A673 (cell line): ENCODE data around the gene GGT7. TPM values are rescaled to one million over a fixed set of nuclear protein-coding genes. Genes with fewer than 3 reads are reported as not detected.

Experiments used
- BruUV-seq: library from RNA; stranded (reverse); fragments of 400-500 nt; replicated peaks from 2 replicates; lab custom pipeline; 2021; lab: Mats Ljungman, UMichigan
- CTCF ChIA-PET: fragments of 300-600 bp; sonication (Branson Sonifier 250); formaldehyde crosslinking; loops from one replicate; lab custom pipeline; 2022; ENCODE audit warnings: antibody characterized with exemption; lab: Charles Lee
- POLR2A ChIA-PET: fragments of 300-600 bp; sonication (Branson Sonifier 250); formaldehyde crosslinking; loops from one replicate; lab custom pipeline; 2022; ENCODE audit warnings: antibody characterized with exemption; ENCODE audit not compliant: low non-redundant PET; lab: Charles Lee
- DNase-seq: peaks from one replicate; pipeline ENCODE4 v3.0.0-alpha.2; 2015; ENCODE audit warnings: low spot score
- H3K27ac ChIP-seq: fragments of 200-600 bp; sonication (generic); 2 replicates; pipeline ENCODE4 v1.5.1; 2016; ENCODE audit warnings: mixed run types, low read depth, mild to moderate bottlenecking, mixed read lengths, antibody characterized with exemption, low read length; ENCODE audit not compliant: poor library complexity, severe bottlenecking
- H3K27me3 ChIP-seq: fragments of 200-600 bp; sonication (generic); replicated peaks from 2 replicates; pipeline ENCODE4 v1.6.1; 2017; ENCODE audit warnings: mixed run types, low read depth, mild to moderate bottlenecking, mixed read lengths, antibody characterized with exemption, low read length; ENCODE audit not compliant: insufficient read depth, poor library complexity
- H3K36me3 ChIP-seq: fragments of 200-600 bp; sonication (generic); 2 replicates; pipeline ENCODE4 v1.6.1; 2016; ENCODE audit warnings: mixed run types, mild to moderate bottlenecking, mixed read lengths, antibody characterized with exemption, low read length; ENCODE audit not compliant: insufficient read depth, poor library complexity, severe bottlenecking
- H3K4me1 ChIP-seq: fragments of 200-600 bp; sonication (generic); 2 replicates; pipeline ENCODE4 v1.6.1; 2017; ENCODE audit warnings: mixed run types, mild to moderate bottlenecking, mixed read lengths, antibody characterized with exemption, low read length; ENCODE audit not compliant: insufficient read depth, poor library complexity, severe bottlenecking
- H3K4me3 ChIP-seq: fragments of 200-600 bp; sonication (generic); 2 replicates; pipeline ENCODE4 v1.5.1; 2016; ENCODE audit warnings: low read depth, mixed run types, mild to moderate bottlenecking, mixed read lengths, low read length; ENCODE audit not compliant: poor library complexity, severe bottlenecking
- H3K9me3 ChIP-seq: fragments of 200-600 bp; sonication (generic); 2 replicates; pipeline ENCODE4 v1.6.1; 2016; ENCODE audit warnings: mixed run types, low read depth, mild to moderate bottlenecking, mixed read lengths, antibody characterized with exemption, low read length; ENCODE audit not compliant: poor library complexity, severe bottlenecking
- EZH2 ChIP-seq: fragments of 200-600 bp; sonication (generic); IDR thresholded peaks from 2 replicates; pipeline ENCODE4 v1.6.1; 2017; ENCODE audit warnings: borderline replicate concordance, low read depth, mild to moderate bottlenecking, mixed read lengths, antibody characterized with exemption, low read length; ENCODE audit not compliant: poor library complexity, severe bottlenecking
- intact Hi-C: fragments of 100-400 bp; cut with micrococcal nuclease; formaldehyde crosslinking; loops from one replicate; pipeline ENCODE4 v1.10.0; 2022; ENCODE audit not compliant: unreplicated experiment
- total RNA-seq: library from RNA; stranded (reverse); gene quantifications from 2 replicates; pipeline ENCODE4 v1.2.3, GENCODE V29; 2021
- TF ChIP-seq, protein P1 (sequence below): fragments of 300-800, 200-600 bp; sonication (generic); conservative IDR thresholded peaks from 2 replicates; pipeline ENCODE4 v1.5.1; 2017; ENCODE audit warnings: low read depth, mild to moderate bottlenecking, antibody characterized with exemption, low read length, moderate library complexity, mixed read lengths

The GGT7 gene
- total RNA-seq, 1 experiment from 2014 or later, result 14.1 TPM

DNA sequence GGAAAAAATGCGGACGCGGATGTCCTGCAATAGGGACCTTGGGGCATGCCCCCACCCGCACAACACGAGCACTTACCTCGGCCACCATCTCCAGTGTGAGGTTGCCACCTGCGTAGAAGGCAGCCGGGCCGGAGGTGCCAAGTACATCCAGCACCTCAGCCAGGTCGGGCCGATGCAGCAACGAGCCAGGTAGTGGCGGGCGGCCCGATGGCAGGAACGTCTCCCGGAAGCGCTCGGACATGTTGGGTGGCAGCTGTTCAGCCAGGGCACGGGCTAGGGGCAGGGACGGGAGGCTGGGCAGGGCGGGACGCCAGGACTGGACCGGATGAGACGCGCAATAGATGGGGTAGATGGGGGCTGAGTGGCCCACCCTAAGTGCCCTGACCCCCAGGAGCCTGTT, 13.3 kb downstream of the GGT7 start:
- Histone ChIP-seq H3K4me3 (no peak overlapping the region), H3K36me3 (no peaks in the 10 kb centered on the region), H3K27ac (no peak overlapping the region), H3K27me3 (no peaks in the 10 kb centered on the region), H3K9me3 (no peaks in the 10 kb centered on the region), H3K4me1 (no peaks in the 10 kb centered on the region)
- BruUV-seq, result no TSS peak
- intact Hi-C loops, result no loop called here
- POLR2A ChIA-PET, result no interaction called here
- DNase-seq, result no peak
- no peak for TF ChIP-seq EZH2
- TF ChIP-seq, protein P1, sequence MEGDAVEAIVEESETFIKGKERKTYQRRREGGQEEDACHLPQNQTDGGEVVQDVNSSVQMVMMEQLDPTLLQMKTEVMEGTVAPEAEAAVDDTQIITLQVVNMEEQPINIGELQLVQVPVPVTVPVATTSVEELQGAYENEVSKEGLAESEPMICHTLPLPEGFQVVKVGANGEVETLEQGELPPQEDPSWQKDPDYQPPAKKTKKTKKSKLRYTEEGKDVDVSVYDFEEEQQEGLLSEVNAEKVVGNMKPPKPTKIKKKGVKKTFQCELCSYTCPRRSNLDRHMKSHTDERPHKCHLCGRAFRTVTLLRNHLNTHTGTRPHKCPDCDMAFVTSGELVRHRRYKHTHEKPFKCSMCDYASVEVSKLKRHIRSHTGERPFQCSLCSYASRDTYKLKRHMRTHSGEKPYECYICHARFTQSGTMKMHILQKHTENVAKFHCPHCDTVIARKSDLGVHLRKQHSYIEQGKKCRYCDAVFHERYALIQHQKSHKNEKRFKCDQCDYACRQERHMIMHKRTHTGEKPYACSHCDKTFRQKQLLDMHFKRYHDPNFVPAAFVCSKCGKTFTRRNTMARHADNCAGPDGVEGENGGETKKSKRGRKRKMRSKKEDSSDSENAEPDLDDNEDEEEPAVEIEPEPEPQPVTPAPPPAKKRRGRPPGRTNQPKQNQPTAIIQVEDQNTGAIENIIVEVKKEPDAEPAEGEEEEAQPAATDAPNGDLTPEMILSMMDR, result no peak
- CTCF ChIA-PET, result no interaction called here

DNA sequence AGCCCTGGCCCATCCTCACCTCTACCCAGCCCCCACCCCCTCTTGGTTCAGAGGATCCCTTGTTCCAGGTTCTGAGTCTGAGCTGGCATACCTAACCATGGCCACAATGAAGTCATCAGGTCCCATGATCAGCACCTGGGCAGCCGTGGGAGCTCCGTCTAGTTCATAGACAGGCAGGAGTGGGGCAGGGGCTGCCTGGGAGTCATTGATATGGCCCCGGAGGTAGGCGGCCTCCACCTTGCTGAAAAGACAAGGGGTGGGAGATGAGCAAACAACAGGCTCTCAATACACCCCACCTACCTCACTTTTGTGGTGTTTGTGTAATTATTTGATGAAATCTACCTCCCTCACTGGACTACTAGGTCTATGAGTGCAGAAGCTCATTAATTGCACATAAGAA, 20.4 kb downstream of the GGT7 start:
- ChIA-PET POLR2A (no interaction called here), CTCF (interaction anchor here (0.6 kb wide), 1 partner anchor 113 kb away, joined by 3 read pairs; no protein-coding TSS in a partner anchor)
- BruUV-seq, result no TSS peak

DNA sequence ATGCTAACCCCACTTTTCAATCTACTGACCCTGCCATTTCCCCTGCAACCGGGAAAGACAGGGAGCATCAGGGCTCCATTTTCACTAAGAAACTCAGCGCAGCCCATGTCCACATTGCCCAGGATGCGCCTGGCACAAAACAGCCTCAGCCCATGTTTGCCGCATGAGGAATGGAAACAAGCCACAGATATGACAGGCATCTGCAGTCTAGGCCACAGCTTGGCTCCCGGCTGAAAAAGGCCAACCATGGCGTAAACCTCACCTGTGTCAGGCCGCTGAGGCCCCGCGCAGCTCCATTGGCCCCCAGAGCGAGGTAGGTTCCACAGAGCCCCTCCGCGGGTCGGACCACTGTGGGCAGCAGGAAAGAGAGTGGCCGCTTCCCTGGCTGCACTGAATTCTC, 21.7 kb downstream of the GGT7 start:
- Histone ChIP-seq H3K4me3 (no peak overlapping the region), H3K9me3 (no peaks in the 10 kb centered on the region), H3K27me3 (no peaks in the 10 kb centered on the region), H3K27ac (no peak overlapping the region), H3K36me3 (peaks cover 11% of the 10 kb centered on the region), H3K4me1 (no peaks in the 10 kb centered on the region)
- no peak for DNase-seq
- CTCF ChIA-PET, result no interaction called here
- TF ChIP-seq, protein P1, result no peak
- POLR2A ChIA-PET, result no interaction called here
- intact Hi-C loops, result no loop called here
- BruUV-seq, result no TSS peak

More for the DNA sequence above, 20.4 kb downstream of the GGT7 start:
- H3K4me3 ChIP-seq, result no peak overlapping the region
- TF ChIP-seq EZH2, result no peak
- TF ChIP-seq, protein P1, result no peak
- no peaks in the 10 kb centered on the region for H3K27me3 ChIP-seq
- no peaks in the 10 kb centered on the region for H3K9me3 ChIP-seq
- no peak overlapping the region for H3K27ac ChIP-seq
- H3K36me3 ChIP-seq, result peaks cover 11% of the 10 kb centered on the region
- DNase-seq, result no peak
- H3K4me1 ChIP-seq, result no peaks in the 10 kb centered on the region
- intact Hi-C loops, result no loop called here
